SH-SY5Y (cell line): ENCODE data around the gene SPACDR.

Experiments used
- GATA2 ChIP-seq: IDR thresholded peaks from 2 replicates; pipeline ENCODE4 v1.6.1; 2011; ENCODE audit warnings: mild to moderate bottlenecking, low read depth, low read length
- GATA3 ChIP-seq: IDR thresholded peaks from 2 replicates; pipeline ENCODE4 v1.6.1; 2011; ENCODE audit warnings: low read depth, mild to moderate bottlenecking, low read length, moderate library complexity

- TF ChIP-seq GATA2 (no peak), GATA3 (no peak)
These were observed 18.0 kb downstream of the SPACDR start for GRCh38 chr7:100446040-100446439.
